Adrenal gland (tissue), 5 donors: ENCODE results near the gene CDCA7L.

Source experiments
- POLR2A ChIP-seq, 2 donors: fragments of 450-650 bp; IDR thresholded peaks; one replicate each; pipeline ENCODE4 v1.6.1; 2017; ENCODE audit warnings: antibody characterized with exemption in 2 of 2, mild to moderate bottlenecking in 2 of 2, moderate library complexity in 1 of 2
- TF ChIP-seq, protein P1 (sequence below), 6 experiments: fragments of 450-650 bp in 4 of 6; fragments of 200-600 bp in 2 of 6; sonication (generic) in 1 of 6; IDR thresholded peaks; 1 replicate in 5 of 6; 2 replicates in 1 of 6; pipeline versions ENCODE4 v1.5.1 to v1.8.0; 2016 to 2021; ENCODE audit warnings: antibody characterized with exemption in 6 of 6, mild to moderate bottlenecking in 2 of 6, moderate library complexity in 1 of 6
- donor health status: DM: no; HTN: no; CAD: no.

DNA sequence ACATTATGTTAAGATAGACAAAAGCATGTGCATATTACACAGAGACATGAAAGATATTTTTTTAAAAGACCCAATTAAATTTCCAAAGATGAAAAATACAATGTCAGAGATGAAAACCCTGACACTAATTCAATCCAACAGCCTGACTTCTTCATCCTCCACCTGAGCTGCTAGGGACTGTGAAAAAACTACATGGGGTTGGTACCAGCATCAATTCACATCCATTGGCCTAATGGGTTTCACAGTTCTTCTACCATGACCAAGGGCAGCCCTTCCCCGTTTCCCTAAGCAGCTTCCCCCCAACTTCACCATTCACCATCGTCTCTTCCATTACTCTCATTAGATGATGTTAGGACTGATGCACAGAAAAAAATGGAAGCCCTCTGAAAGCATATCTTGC is 37.4 kb upstream of the CDCA7L start:
- TF ChIP-seq, protein P1, sequence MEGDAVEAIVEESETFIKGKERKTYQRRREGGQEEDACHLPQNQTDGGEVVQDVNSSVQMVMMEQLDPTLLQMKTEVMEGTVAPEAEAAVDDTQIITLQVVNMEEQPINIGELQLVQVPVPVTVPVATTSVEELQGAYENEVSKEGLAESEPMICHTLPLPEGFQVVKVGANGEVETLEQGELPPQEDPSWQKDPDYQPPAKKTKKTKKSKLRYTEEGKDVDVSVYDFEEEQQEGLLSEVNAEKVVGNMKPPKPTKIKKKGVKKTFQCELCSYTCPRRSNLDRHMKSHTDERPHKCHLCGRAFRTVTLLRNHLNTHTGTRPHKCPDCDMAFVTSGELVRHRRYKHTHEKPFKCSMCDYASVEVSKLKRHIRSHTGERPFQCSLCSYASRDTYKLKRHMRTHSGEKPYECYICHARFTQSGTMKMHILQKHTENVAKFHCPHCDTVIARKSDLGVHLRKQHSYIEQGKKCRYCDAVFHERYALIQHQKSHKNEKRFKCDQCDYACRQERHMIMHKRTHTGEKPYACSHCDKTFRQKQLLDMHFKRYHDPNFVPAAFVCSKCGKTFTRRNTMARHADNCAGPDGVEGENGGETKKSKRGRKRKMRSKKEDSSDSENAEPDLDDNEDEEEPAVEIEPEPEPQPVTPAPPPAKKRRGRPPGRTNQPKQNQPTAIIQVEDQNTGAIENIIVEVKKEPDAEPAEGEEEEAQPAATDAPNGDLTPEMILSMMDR (IDR thresholded peaks at IDR 0.05) = no peak
- no peak for TF ChIP-seq POLR2A (IDR thresholded peaks at IDR 0.05)
